Ascending aorta (tissue), 2 donors: ENCODE data around the gene CFAP97D1. TPM values are rescaled to one million over a fixed set of nuclear protein-coding genes. Genes with fewer than 3 reads are reported as not detected.

Source experiments
- DNase-seq, 2 donors: peaks; one replicate each; pipeline ENCODE4 v3.0.0-alpha.2; 2019; ENCODE audit warnings: low spot score in 2 of 2
- H3K27ac ChIP-seq, 2 donors: fragments of 200-600 bp; sonication (generic); one replicate each; pipeline ENCODE4 v1.5.1; 2016 to 2017; ENCODE audit warnings: mild to moderate bottlenecking in 1 of 2
- H3K27me3 ChIP-seq: fragments of 200-600 bp; sonication (generic); one replicate; pipeline ENCODE4 v1.5.1; 2017
- H3K36me3 ChIP-seq, 2 donors: fragments of 200-600 bp; sonication (generic); one replicate each; pipeline ENCODE4 v1.5.1; 2016
- H3K4me1 ChIP-seq, 2 donors: fragments of 200-600 bp; sonication (generic); one replicate each; pipeline ENCODE4 v1.5.1; 2016 to 2017; ENCODE audit warnings: mild to moderate bottlenecking in 1 of 2
- H3K4me3 ChIP-seq, 2 donors: fragments of 200-600 bp; sonication (generic); one replicate each; pipeline ENCODE4 v1.5.1; 2016 to 2017; ENCODE audit warnings: mild to moderate bottlenecking in 1 of 2
- H3K9me3 ChIP-seq, 2 donors: fragments of 200-600 bp; sonication (generic); one replicate each; pipeline ENCODE4 v1.5.1; 2016
- CTCF ChIP-seq, 3 experiments: fragments of 200-600 bp in 2 of 3; fragments of 450-650 bp in 1 of 3; sonication (generic) in 2 of 3; IDR thresholded peaks; one replicate each; pipeline ENCODE4 v1.5.1; 2016 to 2019; ENCODE audit warnings: antibody characterized with exemption in 3 of 3, mild to moderate bottlenecking in 1 of 3, moderate library complexity in 1 of 3
- intact Hi-C: fragments of 100-400 bp; cut with DNase I; formaldehyde crosslinking; loops from one replicate; pipeline ENCODE4 v1.15.1; 2023
- total RNA-seq: library from RNA; depleted of rRNA; stranded (reverse); fragments of >200 nt; gene quantifications from one replicate; pipeline ENCODE4 v1.1.0, GENCODE V29; 2016

CFAP97D1 gene
- total RNA-seq, 1 donor from 2014 or later, result not detected

GRCh38 chr17:43800736-43801135, 20.5 kb downstream of the CFAP97D1 start:
- Histone ChIP-seq H3K9me3 (peaks cover 0 to 3% of the 10 kb centered on the region in 2 donors), H3K27me3 (no peaks in the 10 kb centered on the region), H3K4me1 (no peaks in the 10 kb centered on the region), H3K36me3 (peaks cover 3 to 22% of the 10 kb centered on the region in 2 donors), H3K4me3 (no peak overlapping the region), H3K27ac (no peak overlapping the region)
- intact Hi-C loops, result no loop called here
- no peak for DNase-seq
- TF ChIP-seq CTCF (IDR thresholded peaks at IDR 0.05), result no peak

GRCh38 chr17:43801844-43802243, 21.6 kb downstream of the CFAP97D1 start:
- Histone ChIP-seq H3K36me3 (peaks cover 5 to 25% of the 10 kb centered on the region in 2 donors), H3K9me3 (peaks cover 0 to 3% of the 10 kb centered on the region in 2 donors), H3K4me3 (no peak overlapping the region), H3K27ac (no peak overlapping the region), H3K4me1 (no peaks in the 10 kb centered on the region), H3K27me3 (no peaks in the 10 kb centered on the region)
- no peak for DNase-seq
- TF ChIP-seq CTCF (IDR thresholded peaks at IDR 0.05), result no peak
- intact Hi-C loops, result no loop called here

- Histone ChIP-seq H3K4me1 (no peaks in the 10 kb centered on the region), H3K36me3 (peaks cover 15 to 38% of the 10 kb centered on the region in 2 donors)
- TF ChIP-seq CTCF (IDR thresholded peaks at IDR 0.05), result no peak
These were observed 23.5 kb downstream of the CFAP97D1 start for GRCh38 chr17:43803758-43804157.

GRCh38 chr17:43805117-43805516, 24.9 kb downstream of the CFAP97D1 start:
- H3K4me1 ChIP-seq, result no peaks in the 10 kb centered on the region
- H3K4me3 ChIP-seq, result no peak overlapping the region
- H3K9me3 ChIP-seq, result no peaks in the 10 kb centered on the region
- TF ChIP-seq CTCF (IDR thresholded peaks at IDR 0.05), result no peak
- DNase-seq, result no peak
- H3K36me3 ChIP-seq, result peaks cover 25 to 44% of the 10 kb centered on the region in 2 donors
- no peaks in the 10 kb centered on the region for H3K27me3 ChIP-seq
- intact Hi-C loops, result no loop called here
- no peak overlapping the region for H3K27ac ChIP-seq

More at GRCh38 chr17:43803758-43804157, 23.5 kb downstream of the CFAP97D1 start:
- Histone ChIP-seq H3K27me3 (no peaks in the 10 kb centered on the region), H3K27ac (no peak overlapping the region), H3K9me3 (no peaks in the 10 kb centered on the region), H3K4me3 (no peak overlapping the region)
- intact Hi-C loops, result no loop called here
- DNase-seq, result no peak

GRCh38 chr17:43808076-43808475, 27.8 kb downstream of the CFAP97D1 start:
- Histone ChIP-seq H3K27ac (no peak overlapping the region), H3K9me3 (no peaks in the 10 kb centered on the region), H3K27me3 (no peaks in the 10 kb centered on the region), H3K4me3 (no peak overlapping the region), H3K36me3 (peaks cover 22 to 54% of the 10 kb centered on the region in 2 donors), H3K4me1 (no peaks in the 10 kb centered on the region)
- intact Hi-C loops, result no loop called here
- DNase-seq, result no peak
- TF ChIP-seq CTCF (IDR thresholded peaks at IDR 0.05), result no peak

- no peak for TF ChIP-seq CTCF (IDR thresholded peaks at IDR 0.05)
- H3K4me1 ChIP-seq, result no peaks in the 10 kb centered on the region
- peaks cover 30 to 58% of the 10 kb centered on the region in 2 donors for H3K36me3 ChIP-seq
- H3K9me3 ChIP-seq, result no peaks in the 10 kb centered on the region
- no peak overlapping the region for H3K27ac ChIP-seq
- H3K4me3 ChIP-seq, result no peak overlapping the region
- no peak for DNase-seq
- no peaks in the 10 kb centered on the region for H3K27me3 ChIP-seq
- intact Hi-C loops, result no loop called here
These were observed 28.9 kb downstream of the CFAP97D1 start for GRCh38 chr17:43809121-43809520.
